HG02884 (cell line): ENCODE measurements around the gene LILRA2.
"Not testable (repeated sequence)": the region's sequence is repeated elsewhere in the genome, so short reads cannot be mapped to it uniquely, and the experiment has no call there.

ENCODE experiments used
- ATAC-seq: cut with Tn5 transposase; IDR thresholded peaks from one replicate; pipeline ENCODE4 v1.9.1; 2021; ENCODE audit warnings: mild to moderate bottlenecking, moderate library complexity; ENCODE audit not compliant: unreplicated experiment

Gene LILRA2

DNA sequence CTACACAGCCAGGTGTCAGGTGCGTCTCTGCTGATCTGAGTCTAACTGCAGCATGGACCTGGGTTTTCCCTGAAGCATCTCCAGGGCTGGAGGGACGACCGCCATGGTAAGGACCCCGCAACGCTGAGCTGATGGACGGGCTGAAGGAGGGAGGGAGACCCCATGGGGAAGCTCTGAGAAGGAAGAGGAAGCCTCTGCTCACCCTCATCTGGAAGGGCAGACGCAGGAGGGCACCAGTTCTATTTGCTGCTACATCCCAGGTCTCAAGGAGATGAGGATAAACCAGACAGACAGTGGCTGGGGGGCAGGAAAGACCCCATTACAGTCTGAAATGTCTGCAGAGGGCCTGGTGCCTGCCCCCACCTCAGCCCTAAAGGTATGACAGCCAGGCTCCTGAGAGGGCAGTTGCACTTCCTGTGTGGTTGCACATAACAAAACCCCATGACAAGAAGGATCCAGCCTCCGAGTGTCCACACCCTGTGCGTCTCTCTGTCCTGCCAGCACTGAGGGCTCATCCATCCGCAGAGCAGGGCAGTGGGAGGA is at the start of gene LILRA2:
Gene LILRA2 (plus strand): TSS at position 461 of the 543 bp plus-strand sequence. CDS start 89 bp downstream, outside the sequence.
- no peak for ATAC-seq

DNA sequence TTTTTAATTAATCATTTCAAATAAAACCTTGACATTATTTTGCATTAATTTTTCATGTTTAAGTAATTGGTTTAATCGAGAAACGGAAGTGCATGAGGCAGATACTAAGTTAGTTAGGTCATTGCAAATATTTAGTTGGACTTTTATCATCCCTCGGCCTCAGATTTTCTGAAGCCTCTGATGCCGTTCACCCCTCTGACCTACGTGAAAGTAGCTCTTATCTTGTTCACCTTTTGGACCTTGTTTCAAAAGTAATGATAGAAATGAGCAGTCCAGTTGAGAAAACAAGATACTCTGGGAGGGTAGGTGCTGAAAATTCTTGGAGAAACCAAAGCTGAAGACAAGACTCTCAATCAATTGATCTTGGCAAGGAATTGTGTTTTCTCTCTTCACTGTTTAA is 48.0 kb upstream of the LILRA2 start:
- ATAC-seq: no peak

DNA sequence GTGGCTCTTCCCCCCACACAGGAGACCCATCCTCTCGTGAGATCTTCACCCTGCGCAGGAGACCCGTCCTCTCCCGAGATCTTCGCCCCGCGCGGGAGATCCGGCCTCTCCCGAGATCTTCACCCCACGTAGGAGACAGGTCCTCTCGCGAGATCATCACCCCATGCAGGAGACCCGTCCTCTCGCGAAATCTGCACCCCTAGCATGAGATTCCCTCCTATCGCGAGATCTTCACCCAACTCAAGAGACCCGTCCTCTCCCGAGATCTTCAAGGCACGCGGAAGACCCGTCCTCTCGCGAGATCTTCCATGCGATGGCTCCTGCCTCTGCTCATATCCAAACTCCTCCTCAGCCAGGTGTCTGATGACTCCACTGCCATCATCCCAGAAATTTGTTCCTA is 46.6 kb upstream of the LILRA2 start:
- ATAC-seq: no peak

DNA sequence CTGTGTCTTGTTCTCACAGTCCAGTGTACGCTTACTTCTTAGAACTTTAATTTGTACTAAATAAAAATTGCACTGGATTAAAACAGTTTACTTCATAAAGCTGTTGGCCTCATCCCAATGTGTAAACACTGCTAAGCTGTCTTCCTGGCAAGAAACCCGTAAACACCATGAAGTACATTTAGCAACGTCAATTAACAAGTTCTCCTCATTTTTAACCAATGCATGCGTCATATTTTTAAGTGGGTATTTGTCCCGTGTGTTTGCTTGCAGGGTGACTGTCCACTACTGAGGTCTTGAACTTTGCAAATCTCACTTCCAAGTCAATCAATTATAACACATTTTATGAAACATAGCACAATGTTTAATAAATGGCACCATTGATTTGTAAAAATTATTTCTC is 42.7 kb upstream of the LILRA2 start:
- no peak for ATAC-seq

DNA sequence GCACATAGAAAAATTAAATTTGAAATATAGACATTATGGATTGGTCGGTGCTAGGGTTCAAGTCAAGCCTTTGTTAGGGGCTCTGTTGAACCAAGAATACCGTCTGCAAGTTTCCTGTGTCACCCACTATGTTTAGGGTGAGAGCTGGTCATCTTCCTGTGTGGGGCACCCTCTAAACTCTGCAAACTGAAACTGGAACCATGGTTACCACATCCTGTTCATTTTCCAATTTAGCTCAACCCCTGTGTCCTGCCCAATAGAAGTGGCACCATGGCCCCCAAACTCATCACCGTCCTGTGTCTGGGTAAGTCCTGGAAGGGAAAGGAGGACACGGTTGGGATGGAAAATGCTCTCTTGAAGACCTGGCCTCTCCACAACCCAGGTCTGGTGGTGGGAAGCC is 41.1 kb upstream of the LILRA2 start:
- ATAC-seq: no peak

DNA sequence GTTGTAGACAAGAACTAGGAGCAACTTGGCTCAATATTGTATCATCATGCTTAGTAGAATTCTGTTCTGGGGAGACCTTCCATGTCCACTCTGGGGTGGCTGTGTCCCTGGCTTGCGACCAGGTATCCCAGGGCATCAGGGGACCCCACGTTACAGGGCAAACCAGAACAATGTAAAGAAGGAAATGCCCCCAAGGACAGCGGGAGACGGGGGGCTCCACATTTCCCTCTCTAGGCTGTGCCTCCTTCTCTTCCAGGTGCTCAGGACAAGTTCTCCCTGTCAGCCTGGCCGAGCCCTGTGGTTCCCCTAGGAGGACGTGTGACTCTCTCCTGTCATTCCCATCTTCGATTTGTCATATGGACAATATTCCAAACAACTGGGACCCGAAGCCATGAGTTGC is 40.1 kb upstream of the LILRA2 start:
- no peak for ATAC-seq

DNA sequence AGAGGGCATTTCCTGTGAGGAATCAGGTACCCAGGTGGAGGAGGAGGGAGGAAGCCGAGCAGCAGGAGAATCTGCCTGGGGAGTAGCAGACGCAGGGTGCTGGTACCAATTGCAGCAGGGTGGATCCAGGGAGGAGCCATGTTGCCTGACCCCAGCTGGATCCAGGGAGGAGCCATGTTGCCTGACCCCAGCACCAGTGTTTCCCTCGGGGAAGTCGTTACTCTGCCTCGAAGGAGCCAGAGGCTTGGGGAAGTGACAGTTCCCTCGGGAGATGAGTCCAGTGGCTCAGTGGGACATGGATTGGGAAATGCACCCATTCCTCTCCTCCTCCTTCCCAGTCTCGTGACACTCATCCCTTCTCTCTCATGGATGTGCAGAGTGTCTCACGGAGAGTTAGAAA is 39.4 kb upstream of the LILRA2 start:
- ATAC-seq: no peak

DNA sequence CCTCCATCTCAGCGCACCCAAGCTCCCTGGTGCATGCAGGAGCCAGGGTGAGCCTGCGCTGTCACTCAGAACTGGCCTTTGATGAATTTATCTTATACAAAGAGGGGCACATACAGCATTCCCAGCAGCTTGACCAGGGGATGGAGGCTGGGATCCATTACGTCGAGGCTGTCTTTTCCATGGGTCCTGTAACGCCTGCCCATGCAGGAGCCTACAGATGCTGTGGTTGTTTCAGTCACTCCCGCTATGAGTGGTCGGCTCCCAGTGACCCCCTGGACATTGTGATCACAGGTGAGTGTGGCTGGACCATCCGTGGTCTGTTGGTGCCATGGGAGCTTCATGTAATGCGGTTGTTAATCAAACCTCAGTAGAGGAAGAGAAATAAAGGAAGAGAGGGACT is 38.0 kb upstream of the LILRA2 start:
- ATAC-seq: no peak

DNA sequence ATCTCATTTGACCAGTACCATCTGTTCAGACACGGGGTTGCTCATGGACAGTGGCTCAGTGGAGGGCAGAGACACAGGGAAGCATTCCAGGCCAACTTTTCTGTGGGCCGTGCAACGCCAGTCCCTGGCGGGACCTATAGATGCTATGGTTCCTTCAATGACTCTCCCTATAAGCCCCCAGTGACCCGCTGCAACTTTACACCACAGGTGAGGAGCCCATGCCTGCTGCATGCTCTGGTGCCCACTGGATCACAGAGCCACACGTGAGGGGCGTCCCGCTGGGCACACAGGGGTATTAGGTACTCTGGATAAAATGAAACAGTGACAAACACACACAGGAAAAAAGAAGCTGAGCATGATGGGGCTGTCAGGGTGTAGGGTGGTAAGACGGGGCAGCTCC is 36.6 kb upstream of the LILRA2 start:
- ATAC-seq: no peak

DNA sequence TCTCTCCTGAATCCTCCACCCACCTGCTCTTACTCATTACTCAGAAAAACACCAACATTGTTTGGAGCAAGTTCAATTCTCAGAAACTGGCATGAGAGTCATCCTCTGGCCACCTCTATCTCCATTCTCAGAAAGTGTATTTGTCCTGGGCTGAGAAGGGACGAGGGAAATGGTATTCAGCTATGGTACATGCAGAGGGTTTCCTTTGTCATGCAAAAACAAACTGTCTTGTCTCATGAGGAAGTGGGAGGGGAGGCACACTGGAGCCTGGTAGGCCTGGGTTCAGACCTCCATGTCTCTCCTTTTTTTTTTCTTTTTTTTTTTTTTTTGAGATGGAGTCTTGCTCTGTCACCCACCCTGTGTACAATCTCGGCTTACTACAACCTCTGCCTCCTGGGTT is 31.9 kb upstream of the LILRA2 start:
- ATAC-seq: no peak

DNA sequence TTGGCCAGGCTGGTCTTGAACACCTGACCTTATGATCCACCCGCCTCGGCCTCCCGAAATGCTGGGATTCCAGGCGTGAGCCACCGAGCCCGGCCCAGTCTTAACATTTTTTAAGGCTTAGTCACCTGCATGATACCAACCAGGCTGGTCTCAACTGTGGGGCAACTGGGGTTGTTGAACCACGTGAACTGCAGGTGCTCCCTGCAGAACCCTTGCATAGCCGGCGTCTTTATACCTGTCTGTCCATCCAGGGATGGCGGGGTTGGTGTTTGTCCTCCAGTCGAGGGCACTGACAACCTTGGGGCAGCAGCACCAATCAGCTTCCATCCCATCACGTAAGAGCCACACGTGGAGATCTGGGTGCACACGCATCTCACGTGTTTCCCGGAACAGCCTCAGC is 24.8 kb upstream of the LILRA2 start:
- no peak for ATAC-seq

DNA sequence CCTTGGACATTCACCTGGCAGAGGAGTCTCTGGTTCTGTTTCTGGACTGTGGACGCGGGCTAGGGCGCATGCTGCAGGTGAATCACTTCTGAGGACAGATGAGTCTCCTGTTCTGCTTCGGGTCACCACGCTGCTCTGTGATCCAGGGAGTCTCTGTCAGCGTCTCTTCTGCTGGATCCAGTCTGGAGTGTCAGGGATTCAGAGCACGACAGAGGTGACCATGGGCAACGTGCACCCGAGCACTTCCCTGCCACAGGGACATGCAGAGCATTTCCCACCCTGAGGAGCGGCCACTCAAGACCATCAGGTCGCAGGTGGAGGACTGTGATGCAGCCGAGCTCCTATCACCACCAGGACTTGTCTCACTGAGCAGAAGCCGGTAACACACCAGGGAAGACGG is 24.4 kb upstream of the LILRA2 start:
- ATAC-seq: no peak

DNA sequence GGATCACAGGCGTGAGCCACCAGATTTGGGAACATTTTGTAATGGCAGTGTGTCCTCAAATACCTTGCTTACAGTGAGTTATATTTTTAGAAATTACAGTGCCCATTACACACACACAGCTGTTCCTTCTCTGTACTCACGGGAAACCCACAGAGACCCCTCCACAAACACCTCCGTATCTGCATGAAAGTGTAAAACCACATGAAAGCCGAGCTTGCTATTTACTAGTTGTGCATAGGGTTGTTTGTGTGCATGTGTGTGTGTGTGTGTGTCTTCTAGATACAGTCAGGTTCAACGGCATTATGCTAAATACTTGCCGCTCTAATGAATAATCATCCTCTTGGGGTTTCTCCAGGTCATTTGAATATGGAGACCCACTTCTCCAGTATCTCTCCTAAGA is 22.3 kb upstream of the LILRA2 start:
- no peak for ATAC-seq

DNA sequence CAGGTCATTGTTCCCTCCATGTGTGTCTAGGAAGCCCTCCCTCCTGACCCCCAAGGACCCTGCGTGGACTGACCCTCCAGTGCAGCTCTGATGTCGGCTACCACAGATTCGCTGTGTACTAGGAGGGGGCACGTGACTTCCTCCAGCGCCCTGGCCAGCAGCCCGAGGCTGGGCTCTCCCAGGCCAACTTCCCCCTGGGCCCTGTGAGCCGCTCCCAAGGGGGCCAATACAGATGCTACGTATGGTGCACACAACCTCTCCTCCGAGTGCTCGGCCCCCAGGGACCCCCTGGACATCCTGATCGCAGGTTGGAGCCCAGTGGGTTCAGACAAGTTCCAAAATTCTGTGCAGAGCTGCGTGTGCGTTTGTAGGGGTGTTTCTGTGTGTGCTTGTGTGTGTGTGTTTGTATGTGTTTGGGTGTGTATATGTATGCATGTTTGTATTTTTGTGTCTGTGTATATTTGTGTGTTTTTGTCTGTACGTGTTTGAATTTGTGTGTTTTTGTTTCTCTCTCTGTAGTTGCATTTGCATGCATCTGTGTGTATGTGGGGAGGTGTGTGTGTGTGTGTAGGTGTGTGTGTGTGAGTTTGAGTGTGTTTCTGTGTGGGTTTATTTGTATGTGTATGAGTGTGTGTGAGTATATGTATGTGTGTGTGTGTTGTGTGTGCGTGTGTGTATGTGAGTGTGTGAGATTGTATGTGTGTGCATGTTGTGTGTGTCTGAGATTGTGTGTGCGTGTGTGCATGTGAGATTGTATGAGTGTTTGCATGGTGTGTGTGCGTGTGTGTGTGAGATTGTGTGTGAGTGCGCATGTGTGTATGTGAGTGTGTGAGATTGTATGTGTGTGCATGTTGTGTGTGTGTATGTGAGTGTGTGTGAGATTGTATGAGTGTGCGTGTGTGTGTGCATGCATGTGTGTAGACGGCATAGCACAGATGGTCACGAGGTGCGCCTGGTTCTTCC is 21.4 kb upstream of the LILRA2 start:
- no peak for ATAC-seq

DNA sequence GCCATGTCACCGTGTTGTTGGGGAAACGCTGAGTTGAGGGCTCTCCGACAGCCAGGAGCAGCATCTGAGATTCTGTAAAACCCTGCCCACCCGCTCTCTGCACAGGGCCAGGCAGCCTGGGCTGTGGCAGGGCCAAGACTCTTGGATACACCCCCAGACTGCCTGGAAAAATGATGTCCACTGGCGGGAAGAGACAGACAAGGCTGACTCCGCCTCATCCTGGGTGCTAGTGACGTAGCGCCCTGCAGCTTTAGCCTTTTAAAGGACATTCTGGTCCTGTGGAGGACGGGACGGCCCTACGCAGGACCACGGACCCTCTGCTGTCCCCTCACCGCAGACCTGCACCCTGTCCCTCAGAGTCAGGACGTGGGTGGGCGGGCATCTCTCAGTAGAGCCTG is 20.7 kb upstream of the LILRA2 start:
- no peak for ATAC-seq

DNA sequence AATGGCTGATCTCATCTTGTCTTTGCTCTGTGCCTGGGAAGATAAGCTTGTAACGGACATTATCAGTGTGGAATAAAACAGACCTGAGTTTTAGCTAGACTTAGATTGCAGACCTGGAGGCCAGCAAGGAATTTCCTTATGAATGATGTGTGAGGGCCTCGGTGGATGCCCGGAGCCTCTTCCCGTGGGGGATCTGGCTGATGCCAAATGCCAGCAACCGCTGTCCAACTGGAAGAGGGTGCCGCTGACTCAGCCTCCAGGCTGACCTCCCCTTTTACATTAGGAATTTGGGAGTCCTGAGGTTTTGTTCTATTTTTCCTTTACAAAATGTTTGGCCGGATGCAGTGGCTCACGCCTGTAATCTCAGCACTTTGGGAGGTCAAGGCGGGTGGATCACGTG is 19.6 kb upstream of the LILRA2 start:
- no peak for ATAC-seq

DNA sequence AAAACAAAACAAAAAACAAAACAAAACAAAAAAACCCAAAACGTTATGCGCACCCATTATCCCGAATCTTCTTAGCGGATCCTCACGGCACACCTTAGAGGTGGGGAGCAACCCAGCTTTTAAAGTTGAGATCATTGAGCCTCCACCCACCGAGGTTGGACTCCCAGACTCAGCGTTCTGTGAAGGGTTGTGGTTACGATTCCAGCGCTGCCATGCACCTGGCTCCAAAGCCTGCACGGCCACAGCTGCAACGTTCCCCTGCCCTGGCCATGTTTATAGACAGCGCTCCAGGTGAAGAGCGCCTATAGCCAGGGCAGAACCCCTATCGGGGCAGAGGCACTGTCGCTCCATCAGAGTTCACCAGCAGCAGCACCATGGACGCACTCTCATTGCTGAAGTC is 18.7 kb upstream of the LILRA2 start:
- no peak for ATAC-seq

DNA sequence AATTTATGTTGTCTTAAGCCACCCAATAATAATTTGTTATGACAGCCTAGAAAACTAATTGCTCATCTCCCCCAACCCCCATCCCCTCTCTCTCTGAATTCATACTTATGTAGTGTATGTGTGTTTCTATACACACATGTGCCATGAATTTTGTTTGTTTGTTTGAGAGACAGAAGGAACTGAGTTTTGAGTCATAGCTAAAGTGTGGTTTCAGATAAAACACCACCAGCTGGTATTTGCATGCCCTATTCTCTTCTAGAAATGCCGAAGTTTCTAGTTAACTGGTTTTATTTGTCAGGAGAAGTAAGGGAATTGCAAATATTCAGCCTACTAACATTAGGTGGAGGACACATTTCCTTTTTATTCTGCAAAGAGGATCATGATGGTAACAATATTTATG is 17.4 kb upstream of the LILRA2 start:
- no peak for ATAC-seq

DNA sequence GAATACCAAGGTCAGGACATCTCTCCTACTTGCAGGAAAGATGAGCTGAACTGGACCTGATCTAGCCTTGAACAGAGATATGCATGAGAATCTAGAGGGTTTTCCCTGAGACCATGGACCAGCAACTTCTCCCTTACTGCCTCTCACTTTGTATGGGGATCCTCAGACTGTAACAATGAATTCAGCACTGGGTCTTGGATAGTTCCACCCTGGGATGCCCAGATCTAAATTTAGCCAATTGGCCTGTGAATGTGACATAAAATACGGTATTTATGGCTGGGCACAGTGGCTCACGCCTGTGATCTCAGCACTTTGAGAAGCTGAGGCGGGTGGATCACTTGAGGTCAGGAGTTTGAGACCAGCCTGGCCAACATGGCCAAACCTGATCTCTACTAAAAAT is 15.3 kb upstream of the LILRA2 start:
- ATAC-seq: no peak

DNA sequence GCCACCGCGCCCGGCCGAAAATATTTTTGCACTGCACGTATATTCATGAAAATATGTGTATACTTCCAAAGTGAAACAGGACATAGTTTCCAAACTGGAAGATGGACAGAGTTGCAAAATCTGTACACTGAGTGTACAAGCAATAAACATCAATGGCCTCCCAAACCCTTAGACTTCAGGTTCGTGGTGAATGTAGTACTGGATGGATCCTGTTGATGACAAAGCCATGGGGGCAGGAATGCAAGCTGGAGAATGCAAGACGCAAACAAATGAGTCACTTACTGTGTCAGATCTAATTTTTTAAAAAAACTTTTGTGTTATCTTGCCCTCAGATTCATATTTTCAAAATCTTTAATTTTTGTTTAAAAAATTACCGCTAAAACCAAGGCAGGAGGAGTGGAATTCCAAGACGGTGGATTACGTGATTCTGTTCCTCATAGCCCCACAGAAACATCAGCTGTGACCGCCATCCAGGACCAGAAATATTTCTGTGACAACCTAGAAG is 12.7 kb upstream of the LILRA2 start:
- no peak for ATAC-seq

DNA sequence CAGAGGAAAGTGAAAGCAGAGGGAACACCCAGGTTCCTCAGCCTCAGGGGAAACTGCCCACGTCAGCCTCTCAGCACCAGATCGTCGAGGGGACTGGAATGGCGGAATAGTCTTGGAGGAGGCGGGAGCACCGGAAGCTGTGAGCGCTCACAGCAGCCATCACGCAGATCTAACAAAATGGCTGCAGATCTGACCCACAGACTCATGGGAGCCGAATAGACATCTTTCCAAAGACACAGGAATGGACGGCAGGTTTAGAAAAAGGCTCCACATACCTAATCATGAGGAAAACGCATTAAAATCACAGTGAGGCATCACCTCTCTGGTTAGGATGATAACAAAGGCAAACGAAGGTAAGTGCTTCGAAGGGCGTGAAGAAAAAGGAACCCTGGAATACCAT is 11.8 kb upstream of the LILRA2 start:
- ATAC-seq: no peak

DNA sequence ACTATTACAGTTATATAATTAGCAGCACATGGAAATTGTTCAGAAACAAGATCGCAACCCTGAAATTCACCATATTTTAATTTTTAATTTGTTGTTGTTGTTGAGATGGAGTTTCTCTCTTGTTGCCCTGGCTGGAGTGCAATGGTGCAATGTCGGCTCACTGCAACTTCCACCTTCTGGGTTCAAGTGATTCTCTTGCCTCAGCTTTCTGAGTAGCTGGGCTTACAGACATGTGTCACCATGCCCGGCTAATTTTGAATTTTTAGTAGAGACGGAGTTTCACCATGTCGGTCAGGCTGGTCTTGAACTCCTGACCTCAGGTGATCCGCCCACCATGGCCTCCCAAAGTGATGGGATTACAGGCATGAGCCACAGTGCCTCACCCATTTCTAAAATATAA is 10.4 kb upstream of the LILRA2 start:
- not testable (repeated sequence) for ATAC-seq
